Activated effector memory CD4-positive, alpha-beta T cell treated with anti-CD3 and anti-CD28 coated beads, Interleukin-2, amount 50 U/mL, for 16 hours (primary cell): Measurements from ENCODE around the gene CMIP.
A peak's percentile ranks its signal among the peaks of the same experiment; 100 is the strongest.
"Not testable (repeated sequence)": the region's sequence is repeated elsewhere in the genome, so short reads cannot be mapped to it uniquely, and the experiment has no call there.

Source experiments
- DNase-seq: peaks from one replicate; pipeline ENCODE4 v3.0.0-alpha.2; 2020

Gene CMIP

GRCh38 chr16:81520560-81521135 is 76.0 kb downstream of the CMIP start:
- no peak for DNase-seq

GRCh38 chr16:81521141-81521626 is 76.6 kb downstream of the CMIP start:
- peak; percentile 87 for DNase-seq

DNA sequence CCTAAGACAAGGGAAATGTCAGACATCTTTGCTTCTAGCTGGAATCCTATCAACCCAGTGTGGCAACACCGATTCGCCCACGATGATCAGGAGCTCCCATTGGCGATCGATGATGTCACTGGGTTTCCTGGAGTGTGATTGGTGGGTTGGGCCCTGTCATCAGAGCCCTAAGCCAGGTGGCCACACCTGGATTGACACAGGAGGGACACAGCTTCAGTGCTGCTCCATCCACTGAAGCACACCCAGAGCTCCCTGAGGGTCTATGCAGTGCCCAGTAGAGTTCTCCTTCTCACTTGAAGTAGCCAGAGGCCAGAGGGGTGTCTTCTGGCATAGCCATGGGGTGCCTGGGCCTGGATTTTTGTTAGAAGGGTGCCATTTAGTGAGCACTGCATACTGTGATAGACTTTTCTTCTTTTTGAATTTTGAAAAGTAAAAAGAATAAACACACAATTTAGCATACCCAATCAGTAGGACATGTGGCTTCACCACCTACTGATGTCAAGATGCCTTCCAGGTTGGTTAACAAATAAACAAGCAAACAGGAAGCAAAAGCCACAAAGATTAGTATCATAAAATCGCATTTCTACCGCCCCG is 77.6 kb downstream of the CMIP start:
- DNase-seq: no peak

GRCh38 chr16:81522851-81523250 is 78.2 kb downstream of the CMIP start:
- DNase-seq: not testable (repeated sequence)

DNA sequence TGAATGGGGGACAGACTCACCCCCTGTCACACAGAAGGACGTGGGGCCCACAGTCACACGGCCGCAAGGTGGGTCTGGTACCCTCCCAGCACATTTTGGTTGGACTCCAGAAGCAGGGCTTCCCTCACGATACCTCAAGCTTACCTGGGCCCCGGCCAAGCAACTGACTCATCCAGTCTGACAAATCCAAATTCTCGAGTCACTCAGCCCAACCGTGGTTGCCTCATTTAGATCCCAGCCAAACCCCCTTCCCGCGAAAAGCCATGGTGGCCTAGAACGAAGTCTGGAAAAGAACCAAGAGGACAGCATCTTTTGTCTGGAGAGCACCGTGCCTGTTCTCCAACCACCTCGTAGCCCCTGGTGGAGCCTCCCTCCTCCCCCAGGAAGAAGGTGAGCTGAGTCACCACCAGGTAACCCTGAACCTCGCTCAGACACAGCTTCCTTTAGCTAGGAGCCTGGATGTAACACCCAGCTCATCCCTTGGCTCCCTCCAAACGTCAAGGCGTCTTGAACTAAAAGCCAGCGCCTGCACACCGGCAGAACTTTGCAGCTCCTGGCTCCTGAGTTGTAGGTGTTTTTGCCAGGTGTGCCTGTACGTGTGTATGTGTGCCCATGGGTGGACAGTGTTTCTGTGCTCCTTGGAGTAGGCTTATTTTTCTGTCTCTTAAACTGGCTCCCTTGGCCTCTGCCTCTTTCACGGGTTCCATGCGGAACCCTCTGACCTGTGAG is 78.9 kb downstream of the CMIP start:
- no peak for DNase-seq

DNA sequence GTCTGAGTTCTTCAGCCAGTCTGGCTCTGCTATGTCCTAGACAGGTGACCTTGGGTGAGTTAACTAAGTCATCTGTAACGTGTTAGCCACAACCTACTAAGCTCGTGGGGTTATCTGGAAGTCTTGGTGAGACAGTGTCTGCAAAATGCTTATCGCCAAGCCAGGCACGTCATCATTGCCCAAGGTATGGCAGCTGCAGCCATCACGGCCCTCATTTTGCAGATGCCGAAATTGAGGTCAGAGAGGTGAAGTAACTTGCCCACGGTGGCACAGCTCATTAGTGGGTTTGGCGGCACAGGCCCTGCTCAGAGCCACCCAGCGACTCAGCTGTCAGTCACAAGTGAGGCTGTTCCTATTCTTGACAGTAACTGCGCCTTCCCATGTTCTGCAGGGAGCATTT is 79.8 kb downstream of the CMIP start:
- no peak for DNase-seq

DNA sequence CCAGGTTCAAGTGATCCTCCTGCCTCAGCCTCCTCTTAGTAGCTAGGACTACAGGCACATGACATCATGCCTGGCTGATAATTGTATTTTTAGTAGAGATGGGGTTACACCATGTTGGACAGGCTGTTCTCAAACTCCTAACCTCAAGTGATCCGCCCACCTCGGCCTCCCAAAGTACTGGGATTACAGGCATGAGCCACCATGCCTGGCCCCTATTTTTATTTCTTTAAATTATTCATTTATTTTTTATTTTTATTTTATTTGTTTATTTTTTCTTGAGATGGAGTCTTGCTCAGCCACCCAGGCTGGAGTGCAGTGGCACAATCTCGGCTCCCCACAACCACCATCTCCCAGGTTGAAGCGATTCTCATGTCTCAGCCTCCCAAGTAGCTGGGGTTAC is 80.3 kb downstream of the CMIP start:
- not testable (repeated sequence) for DNase-seq

GRCh38 chr16:81526199-81526598 is 81.6 kb downstream of the CMIP start:
- DNase-seq: no peak

- no peak for DNase-seq
Observed at GRCh38 chr16:81526935-81527334, 82.3 kb downstream of the CMIP start.

DNA sequence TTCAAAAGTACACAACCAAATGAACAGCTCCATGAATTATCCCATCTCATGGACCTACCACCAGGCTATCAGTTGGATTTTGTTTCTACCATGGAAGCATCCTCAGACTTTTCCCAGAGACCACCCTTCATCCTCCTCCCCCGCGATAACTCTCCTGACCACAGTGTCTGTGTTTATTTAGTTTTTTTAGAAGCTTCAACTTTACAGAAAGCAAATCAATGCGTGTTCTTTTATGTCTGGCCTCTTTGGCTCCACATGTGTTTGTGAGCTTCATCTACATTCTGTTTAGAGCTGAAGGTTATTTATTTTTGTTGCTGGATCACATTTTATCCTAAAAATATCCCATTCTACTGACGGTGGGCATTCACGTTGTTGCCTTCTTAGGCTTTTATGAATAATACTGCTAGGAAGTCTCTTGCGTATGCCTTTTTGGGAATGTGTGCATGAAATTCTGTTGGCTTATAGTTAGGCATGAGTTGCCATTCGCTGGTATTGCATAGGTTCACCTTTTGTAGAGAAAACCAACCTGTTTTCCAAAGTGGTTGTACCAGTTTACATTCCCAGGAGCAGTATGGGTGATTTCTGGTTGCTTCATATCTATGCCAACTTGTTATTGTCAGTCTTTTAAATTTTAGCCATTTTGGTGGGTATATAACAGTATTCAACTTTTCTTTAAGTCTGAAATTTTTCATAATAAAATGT is 83.0 kb downstream of the CMIP start:
- DNase-seq: no peak

- DNase-seq: no peak
Observed at GRCh38 chr16:81528256-81528655, 83.6 kb downstream of the CMIP start.

DNA sequence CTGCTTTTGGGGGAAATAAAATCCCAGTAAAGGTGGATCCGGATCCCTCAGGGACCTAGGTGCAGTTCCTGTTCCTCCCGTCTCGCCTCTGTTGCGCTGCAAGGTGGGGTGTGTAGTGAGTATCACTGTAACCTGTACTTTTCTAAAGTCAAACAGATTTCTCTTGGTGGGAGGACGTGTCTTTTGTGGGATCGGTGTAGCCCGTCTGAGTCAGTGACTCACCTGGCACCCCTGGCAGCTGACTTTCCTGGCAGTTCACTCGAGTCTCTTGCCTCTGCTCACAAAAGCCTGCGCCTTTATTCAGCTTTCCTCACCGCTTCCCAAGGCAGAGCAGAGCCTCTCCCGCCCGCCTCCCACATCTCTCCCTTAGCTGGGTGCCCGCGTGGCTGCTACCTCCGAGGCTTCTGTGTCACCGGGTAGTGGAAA is 85.7 kb downstream of the CMIP start:
- no peak for DNase-seq

DNA sequence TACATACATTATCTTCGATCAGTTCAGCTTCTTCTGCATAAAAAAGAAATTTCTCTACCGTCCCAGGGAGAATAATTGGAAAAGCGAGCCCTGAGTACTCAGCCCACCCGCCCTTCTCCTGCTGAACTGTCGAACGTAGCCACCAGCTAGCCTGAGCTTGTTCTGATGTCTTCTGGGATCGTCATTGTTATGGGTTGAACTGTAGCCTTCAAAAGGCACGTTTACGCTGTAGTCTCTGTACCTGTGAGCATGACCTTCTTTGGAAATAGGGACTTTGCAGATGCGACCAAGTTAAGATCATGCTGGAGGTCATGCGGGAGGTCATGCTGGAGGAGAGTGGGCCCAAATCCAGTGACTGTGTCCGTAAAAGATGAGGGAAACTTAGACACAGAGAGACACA is 86.2 kb downstream of the CMIP start:
- DNase-seq: no peak

GRCh38 chr16:81531419-81531821 is 86.8 kb downstream of the CMIP start:
- DNase-seq: no peak

- DNase-seq: no peak
Observed at GRCh38 chr16:81532491-81533174, 88.0 kb downstream of the CMIP start.

DNA sequence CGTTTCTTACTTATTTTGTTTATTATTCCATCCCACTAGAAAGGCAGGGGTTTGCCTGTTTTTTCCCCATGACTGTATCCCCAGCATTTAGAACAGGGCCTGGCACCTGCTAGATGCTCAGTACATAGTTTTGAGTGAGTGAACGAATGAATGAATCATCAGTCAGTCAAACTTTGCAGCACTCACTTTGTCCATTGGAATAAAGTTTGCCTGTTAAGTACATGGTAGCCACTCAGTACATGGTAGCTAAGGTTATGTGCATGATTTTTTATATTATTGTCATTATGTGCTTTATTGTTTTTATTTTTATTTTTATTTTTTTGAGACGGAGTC is 88.5 kb downstream of the CMIP start:
- no peak for DNase-seq

- DNase-seq: no peak
Observed at GRCh38 chr16:81535679-81536360, 91.2 kb downstream of the CMIP start.

- no peak for DNase-seq
Observed at GRCh38 chr16:81536648-81537047, 92.0 kb downstream of the CMIP start.

DNA sequence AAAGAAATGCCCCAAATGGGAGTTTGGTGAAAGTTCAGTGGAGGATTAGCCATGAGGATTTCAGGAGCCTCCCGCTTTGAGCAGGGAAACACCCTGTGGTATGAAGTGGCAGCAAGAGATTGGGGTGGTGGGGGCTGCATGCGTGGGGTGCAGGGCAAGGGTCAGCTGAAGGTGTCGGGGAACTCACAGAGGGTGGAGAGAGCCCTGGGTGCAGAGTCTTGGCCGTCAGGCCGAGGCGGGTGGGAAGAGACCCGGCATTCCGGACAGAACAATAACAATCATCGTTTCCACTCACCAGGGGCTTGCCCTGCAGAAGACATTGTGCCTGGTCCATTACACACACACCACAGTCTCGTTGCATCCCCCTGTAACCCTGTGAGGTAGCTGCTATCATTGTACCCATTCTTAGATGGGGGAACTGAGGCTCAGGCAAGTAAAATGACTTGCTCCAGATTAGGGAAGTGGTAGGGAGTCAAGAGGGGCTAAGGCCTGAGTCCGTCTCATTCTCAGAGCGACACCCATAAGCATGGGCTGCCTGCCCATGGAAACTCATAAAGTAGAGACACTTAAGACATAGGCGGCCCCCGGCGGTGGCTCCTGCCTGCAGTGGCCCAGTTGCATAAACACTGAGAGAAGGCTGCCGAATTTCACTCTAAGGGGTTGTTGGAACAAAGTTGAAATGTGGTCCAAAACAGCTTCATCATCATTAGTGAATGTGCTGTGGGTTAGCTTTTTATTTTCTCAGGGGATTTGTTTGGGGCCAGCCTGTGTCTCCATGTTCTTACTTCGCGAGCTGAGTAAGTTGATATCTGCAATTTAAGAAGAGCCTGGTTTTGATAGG is 93.3 kb downstream of the CMIP start:
- DNase-seq: no peak

- DNase-seq: no peak
Observed at GRCh38 chr16:81539009-81539758, 94.6 kb downstream of the CMIP start.
